GM21717 (cell line): ENCODE measurements around the gene COX4I2.
"Not testable (repeated sequence)": the region's sequence is repeated elsewhere in the genome, so short reads cannot be mapped to it uniquely, and the experiment has no call there.

Experiments used
- ATAC-seq: cut with Tn5 transposase; IDR thresholded peaks from one replicate; pipeline ENCODE4 v1.9.1; 2021; ENCODE audit warnings: mild to moderate bottlenecking, moderate library complexity; ENCODE audit not compliant: unreplicated experiment

Gene COX4I2

GRCh38 chr20:31648104-31648503 lies 10.4 kb downstream of the COX4I2 start:
- ATAC-seq = not testable (repeated sequence)

- no peak for ATAC-seq
These were observed 15.2 kb downstream of the COX4I2 start for GRCh38 chr20:31652917-31653396.

GRCh38 chr20:31653561-31653960 lies 15.8 kb downstream of the COX4I2 start:
- ATAC-seq = no peak

GRCh38 chr20:31654534-31654933 lies 16.8 kb downstream of the COX4I2 start:
- ATAC-seq = no peak

GRCh38 chr20:31661625-31662371 lies 24.1 kb downstream of the COX4I2 start:
- peak; percentile 58 for ATAC-seq

- no peak for ATAC-seq
These were observed 24.7 kb downstream of the COX4I2 start for GRCh38 chr20:31662372-31662854.

GRCh38 chr20:31663524-31663837 lies 25.8 kb downstream of the COX4I2 start:
- no peak for ATAC-seq

- ATAC-seq = no peak
These were observed 26.4 kb downstream of the COX4I2 start for GRCh38 chr20:31663838-31664695.

- ATAC-seq = no peak
These were observed 27.1 kb downstream of the COX4I2 start for GRCh38 chr20:31664696-31665354.

- ATAC-seq = no peak
These were observed 28.0 kb downstream of the COX4I2 start for GRCh38 chr20:31665753-31666152.

GRCh38 chr20:31666258-31667042 lies 28.7 kb downstream of the COX4I2 start:
- no peak for ATAC-seq

- ATAC-seq = no peak
These were observed 29.9 kb downstream of the COX4I2 start for GRCh38 chr20:31667315-31668285.

- not testable (repeated sequence) for ATAC-seq
These were observed 31.2 kb downstream of the COX4I2 start for GRCh38 chr20:31668944-31669343.

- ATAC-seq = no peak
These were observed 32.2 kb downstream of the COX4I2 start for GRCh38 chr20:31669876-31670275.

- no peak for ATAC-seq
These were observed 32.9 kb downstream of the COX4I2 start for GRCh38 chr20:31670371-31671228.

- ATAC-seq = no peak
These were observed 33.6 kb downstream of the COX4I2 start for GRCh38 chr20:31671324-31671723.

- no peak for ATAC-seq
These were observed 35.7 kb downstream of the COX4I2 start for GRCh38 chr20:31673435-31673834.

- no peak for ATAC-seq
These were observed 36.3 kb downstream of the COX4I2 start for GRCh38 chr20:31673943-31674463.
